Measurements from ENCODE around the gene PRKACB.

GRCh38 chr1:84163123-84163931, 19.3 kb downstream of the PRKACB start:
- no peak for TF ChIP-seq POLR2AphosphoS5 (IDR thresholded peaks at IDR 0.05)
- no peak for TF ChIP-seq POLR2A (IDR thresholded peaks at IDR 0.05)
- no peak for TF ChIP-seq CTCF (IDR thresholded peaks at IDR 0.05)

Measured in breast epithelium (tissue), 3 donors.